HCT116 (cell line): ENCODE measurements around the gene IP6K3.

ENCODE experiments used
- CBX3 ChIP-seq: IDR thresholded peaks from 2 replicates; pipeline ENCODE4 v1.6.1; 2012; ENCODE audit warnings: low read depth
- ELF1 ChIP-seq: IDR thresholded peaks from 2 replicates; pipeline ENCODE4 v1.6.1; 2012; ENCODE audit warnings: low read depth, borderline replicate concordance
- FOSL1 ChIP-seq: IDR thresholded peaks from 2 replicates; pipeline ENCODE4 v1.6.1; 2012; ENCODE audit warnings: low read depth
- JUND ChIP-seq: IDR thresholded peaks from 2 replicates; pipeline ENCODE4 v1.6.1; 2012
- POLR2A ChIP-seq: IDR thresholded peaks from 2 replicates; pipeline ENCODE4 v1.7.0; 2011; ENCODE audit warnings: borderline replicate concordance; ENCODE audit not compliant: insufficient read depth, insufficient read length; ENCODE audit errors: extremely low read depth
- POLR2AphosphoS5 ChIP-seq: IDR thresholded peaks from 2 replicates; pipeline ENCODE4 v1.6.1; 2011; ENCODE audit warnings: mild to moderate bottlenecking, low read depth, low read length, moderate library complexity
- RAD21 ChIP-seq: IDR thresholded peaks from 2 replicates; pipeline ENCODE4 v1.6.1; 2012; ENCODE audit warnings: low read depth, mild to moderate bottlenecking
- REST ChIP-seq: IDR thresholded peaks from 2 replicates; pipeline ENCODE4 v1.6.1; 2012; ENCODE audit warnings: low read depth
- SIN3A ChIP-seq: IDR thresholded peaks from 2 replicates; pipeline ENCODE4 v1.6.1; 2012; ENCODE audit warnings: low read depth
- SRF ChIP-seq: IDR thresholded peaks from 2 replicates; pipeline ENCODE4 v1.6.1; 2012; ENCODE audit warnings: low read depth
- ZFX ChIP-seq: fragments of 450-650 bp; IDR thresholded peaks from 2 replicates; pipeline ENCODE4 v1.6.1; 2017
- TF ChIP-seq, protein P1 (sequence below), 3 experiments: fragments of 200-600 bp in 1 of 3; sonication (generic) in 1 of 3; IDR thresholded peaks in 2 of 3; conservative IDR thresholded peaks in 1 of 3; 2 replicates each; pipeline ENCODE4 v1.5.1; 2012 to 2017; ENCODE audit warnings: low read depth in 2 of 3, low read length in 2 of 3, antibody characterized with exemption in 1 of 3, borderline replicate concordance in 1 of 3, control low read depth in 1 of 3, mild to moderate bottlenecking in 1 of 3, mixed read lengths in 1 of 3, mixed run types in 1 of 3, moderate library complexity in 1 of 3; ENCODE audit not compliant: insufficient read depth in 1 of 3
- TF ChIP-seq, protein P2 (sequence below): IDR thresholded peaks from 2 replicates; pipeline ENCODE4 v1.6.1; 2012

GRCh38 chr6:33677689-33678088 lies 69.0 kb downstream of the IP6K3 start:
- TF ChIP-seq REST (no peak), ELF1 (no peak), POLR2A (no peak), CBX3 (no peak), RAD21 (no peak), POLR2AphosphoS5 (no peak), SIN3A (no peak), FOSL1 (no peak), ZFX (no peak), JUND (no peak), SRF (no peak)
- TF ChIP-seq, protein P1, sequence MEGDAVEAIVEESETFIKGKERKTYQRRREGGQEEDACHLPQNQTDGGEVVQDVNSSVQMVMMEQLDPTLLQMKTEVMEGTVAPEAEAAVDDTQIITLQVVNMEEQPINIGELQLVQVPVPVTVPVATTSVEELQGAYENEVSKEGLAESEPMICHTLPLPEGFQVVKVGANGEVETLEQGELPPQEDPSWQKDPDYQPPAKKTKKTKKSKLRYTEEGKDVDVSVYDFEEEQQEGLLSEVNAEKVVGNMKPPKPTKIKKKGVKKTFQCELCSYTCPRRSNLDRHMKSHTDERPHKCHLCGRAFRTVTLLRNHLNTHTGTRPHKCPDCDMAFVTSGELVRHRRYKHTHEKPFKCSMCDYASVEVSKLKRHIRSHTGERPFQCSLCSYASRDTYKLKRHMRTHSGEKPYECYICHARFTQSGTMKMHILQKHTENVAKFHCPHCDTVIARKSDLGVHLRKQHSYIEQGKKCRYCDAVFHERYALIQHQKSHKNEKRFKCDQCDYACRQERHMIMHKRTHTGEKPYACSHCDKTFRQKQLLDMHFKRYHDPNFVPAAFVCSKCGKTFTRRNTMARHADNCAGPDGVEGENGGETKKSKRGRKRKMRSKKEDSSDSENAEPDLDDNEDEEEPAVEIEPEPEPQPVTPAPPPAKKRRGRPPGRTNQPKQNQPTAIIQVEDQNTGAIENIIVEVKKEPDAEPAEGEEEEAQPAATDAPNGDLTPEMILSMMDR (IDR thresholded peaks at IDR 0.05 in 2 of 3, conservative IDR thresholded peaks at IDR 0.05 in 1 of 3; ENCODE audit: borderline replicate concordance in 1 of 3, insufficient read depth in 1 of 3, low read depth in 2 of 3, low read length in 2 of 3): no peak
- TF ChIP-seq, protein P2, sequence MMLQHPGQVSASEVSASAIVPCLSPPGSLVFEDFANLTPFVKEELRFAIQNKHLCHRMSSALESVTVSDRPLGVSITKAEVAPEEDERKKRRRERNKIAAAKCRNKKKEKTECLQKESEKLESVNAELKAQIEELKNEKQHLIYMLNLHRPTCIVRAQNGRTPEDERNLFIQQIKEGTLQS: no peak
